Measurements from ENCODE around the gene RBBP5.

RBBP5 gene

GRCh38 chr1:205088341-205088740, 33.4 kb downstream of the RBBP5 start:
- no peak for DNase-seq (ENCODE audit: low spot score)
- TF ChIP-seq, protein P1, sequence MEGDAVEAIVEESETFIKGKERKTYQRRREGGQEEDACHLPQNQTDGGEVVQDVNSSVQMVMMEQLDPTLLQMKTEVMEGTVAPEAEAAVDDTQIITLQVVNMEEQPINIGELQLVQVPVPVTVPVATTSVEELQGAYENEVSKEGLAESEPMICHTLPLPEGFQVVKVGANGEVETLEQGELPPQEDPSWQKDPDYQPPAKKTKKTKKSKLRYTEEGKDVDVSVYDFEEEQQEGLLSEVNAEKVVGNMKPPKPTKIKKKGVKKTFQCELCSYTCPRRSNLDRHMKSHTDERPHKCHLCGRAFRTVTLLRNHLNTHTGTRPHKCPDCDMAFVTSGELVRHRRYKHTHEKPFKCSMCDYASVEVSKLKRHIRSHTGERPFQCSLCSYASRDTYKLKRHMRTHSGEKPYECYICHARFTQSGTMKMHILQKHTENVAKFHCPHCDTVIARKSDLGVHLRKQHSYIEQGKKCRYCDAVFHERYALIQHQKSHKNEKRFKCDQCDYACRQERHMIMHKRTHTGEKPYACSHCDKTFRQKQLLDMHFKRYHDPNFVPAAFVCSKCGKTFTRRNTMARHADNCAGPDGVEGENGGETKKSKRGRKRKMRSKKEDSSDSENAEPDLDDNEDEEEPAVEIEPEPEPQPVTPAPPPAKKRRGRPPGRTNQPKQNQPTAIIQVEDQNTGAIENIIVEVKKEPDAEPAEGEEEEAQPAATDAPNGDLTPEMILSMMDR (IDR thresholded peaks at IDR 0.05; ENCODE audit: extremely low read depth, missing control alignments) = no peak

GRCh38 chr1:205084360-205084759, 37.4 kb downstream of the RBBP5 start, which contains the start of gene TMEM81:
TSS of gene TMEM81 (minus strand) at chr1:205084460. CDS start at chr1:205084320, 140 bp downstream.
- TF ChIP-seq, protein P1 (IDR thresholded peaks at IDR 0.05; ENCODE audit: extremely low read depth, missing control alignments) = no peak
- no peak for DNase-seq (ENCODE audit: low spot score)

DNA sequence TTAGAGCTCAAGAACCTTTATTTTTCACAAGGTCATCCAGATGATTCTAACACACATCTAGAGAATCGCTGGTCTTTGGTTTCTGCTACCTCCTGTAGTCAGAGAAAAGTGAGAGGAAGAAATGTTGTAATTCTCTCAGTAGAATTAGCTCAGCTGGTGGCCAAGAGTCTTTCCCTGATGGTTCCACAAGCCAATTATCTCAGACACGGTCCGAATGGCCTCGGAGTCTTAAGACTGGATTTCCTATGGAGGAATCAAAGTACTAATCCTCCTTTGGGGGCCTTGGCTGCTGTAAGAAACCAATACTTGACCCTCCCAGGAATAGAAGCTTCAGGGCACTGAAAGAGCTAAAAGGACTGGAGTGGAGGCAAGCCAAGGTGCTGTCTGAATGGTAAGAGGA, 39.3 kb downstream of the RBBP5 start:
- DNase-seq (ENCODE audit: low spot score) = no peak
- TF ChIP-seq, protein P1 (IDR thresholded peaks at IDR 0.05; ENCODE audit: extremely low read depth, missing control alignments) = no peak

GRCh38 chr1:205077934-205078311, 43.9 kb downstream of the RBBP5 start:
- TF ChIP-seq, protein P1 (IDR thresholded peaks at IDR 0.05; ENCODE audit: extremely low read depth, missing control alignments) = no peak
- DNase-seq (ENCODE audit: low spot score) = no peak

DNA sequence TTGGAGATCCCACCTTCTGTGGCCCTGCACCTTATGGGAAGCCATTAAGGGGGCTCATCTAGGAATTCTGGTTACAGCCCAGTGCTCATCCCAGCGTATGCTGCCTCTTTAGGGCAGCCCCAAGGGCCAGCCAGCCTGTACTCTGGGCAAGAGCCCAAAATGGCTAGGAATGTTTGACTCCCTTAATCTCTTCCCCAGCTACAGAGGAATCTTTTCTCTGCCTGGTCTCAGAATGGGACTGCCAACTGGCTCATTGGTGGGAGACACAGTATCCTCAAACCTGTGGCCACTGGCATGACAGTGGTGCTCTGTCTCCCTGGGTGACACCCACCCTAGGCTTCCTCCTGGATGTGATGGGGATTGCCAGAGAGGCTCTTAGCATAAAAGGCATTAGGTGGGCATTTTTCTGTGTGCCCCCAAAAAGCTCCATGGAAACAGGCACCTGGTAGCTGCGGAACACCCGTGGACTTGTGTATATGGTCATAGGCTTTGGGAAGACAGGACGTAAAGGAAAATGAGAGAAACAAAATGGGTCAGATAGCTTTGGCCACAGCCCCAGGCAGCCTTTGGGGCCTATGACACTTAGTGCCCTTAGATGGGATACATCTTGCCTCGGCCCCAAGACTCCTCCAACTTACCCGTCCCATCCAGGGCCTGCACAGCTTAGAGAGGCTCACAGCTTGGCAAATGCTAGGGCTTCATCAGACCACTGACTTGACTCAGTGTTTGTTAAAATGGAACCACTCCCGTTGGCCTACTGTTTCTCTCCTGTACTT, 44.4 kb downstream of the RBBP5 start:
- TF ChIP-seq, protein P1 (IDR thresholded peaks at IDR 0.05; ENCODE audit: extremely low read depth, missing control alignments) = no peak
- no peak for DNase-seq (ENCODE audit: low spot score)

DNA sequence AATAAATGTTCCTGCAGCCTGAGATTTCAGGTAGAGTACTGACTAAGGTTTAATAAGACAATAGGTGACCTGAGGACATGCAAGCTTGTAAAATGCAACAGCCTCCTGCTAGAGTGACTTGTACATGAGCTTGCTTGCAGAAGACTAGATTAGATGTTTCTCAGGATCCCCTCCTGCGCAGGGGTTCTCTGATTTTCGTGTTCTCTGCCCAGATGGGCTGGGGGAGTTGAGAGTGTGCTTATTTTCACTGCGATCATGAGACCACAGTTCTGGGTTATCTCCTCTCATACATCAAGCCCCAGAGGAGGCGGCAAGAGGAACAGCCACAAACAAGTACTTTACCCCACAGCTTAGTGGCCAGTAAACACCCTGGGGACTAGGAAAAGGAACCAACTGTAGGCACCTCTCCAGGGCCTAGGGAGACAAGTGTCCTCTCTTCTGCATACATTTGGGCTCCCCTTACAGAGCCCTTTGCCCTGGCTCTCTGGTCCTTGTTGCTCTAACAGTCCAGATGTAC, 45.5 kb downstream of the RBBP5 start:
- no peak for DNase-seq (ENCODE audit: low spot score)
- TF ChIP-seq, protein P1 (IDR thresholded peaks at IDR 0.05; ENCODE audit: extremely low read depth, missing control alignments) = no peak

DNA sequence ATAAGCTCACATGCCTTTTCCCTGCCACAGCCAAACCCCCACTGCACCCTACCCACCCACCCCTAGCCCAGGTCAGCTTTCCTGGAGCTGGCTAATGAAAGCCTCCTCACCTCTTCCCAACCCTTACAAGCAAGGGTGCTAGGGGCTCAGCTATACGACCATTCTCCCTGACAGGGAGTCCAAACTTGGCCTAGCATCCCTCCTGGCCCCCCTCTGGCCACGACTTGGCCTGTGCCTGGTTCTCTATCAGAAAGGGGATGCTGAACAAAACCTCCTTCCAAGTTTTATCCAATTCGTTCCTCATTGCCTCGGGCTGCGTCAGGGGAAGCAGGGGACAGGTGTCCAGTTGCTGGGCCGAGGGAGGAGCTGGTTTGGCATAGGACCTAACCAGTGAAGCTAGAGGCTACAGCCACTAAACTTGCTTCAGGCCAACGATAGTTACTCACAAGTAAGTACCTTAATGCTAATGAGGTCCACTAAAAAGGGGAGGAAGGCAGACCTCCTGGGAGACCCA, 46.1 kb downstream of the RBBP5 start:
- TF ChIP-seq, protein P1 (IDR thresholded peaks at IDR 0.05; ENCODE audit: extremely low read depth, missing control alignments) = no peak
- DNase-seq (ENCODE audit: low spot score) = no peak
